Esophagus muscularis mucosa (tissue), 4 donors: ENCODE data around the gene DLX4. TPM values are rescaled to one million over a fixed set of nuclear protein-coding genes. Genes with fewer than 3 reads are reported as not detected.

Source experiments
- DNase-seq: peaks from one replicate; pipeline ENCODE4 v3.0.0-alpha.2; 2017; ENCODE audit errors: extremely low spot score
- H3K27ac ChIP-seq, 4 donors: fragments of 200-600 bp; sonication (generic); replicated peaks in 1 of 4; 1 replicate in 3 of 4; 2 replicates in 1 of 4; pipeline ENCODE4 v1.5.1; 2016 to 2019; ENCODE audit warnings: mild to moderate bottlenecking in 1 of 4
- H3K27me3 ChIP-seq, 4 donors: fragments of 200-600 bp; sonication (generic); one replicate each; pipeline versions ENCODE4 v1.5.1 to v1.6.0; 2016 to 2019
- H3K36me3 ChIP-seq, 4 donors: fragments of 200-600 bp; sonication (generic); one replicate each; pipeline ENCODE4 v1.5.1; 2016 to 2019
- H3K4me1 ChIP-seq, 4 donors: fragments of 200-600 bp; sonication (generic); one replicate each; pipeline ENCODE4 v1.5.1; 2016 to 2019
- H3K4me3 ChIP-seq, 4 donors: fragments of 200-600 bp; sonication (generic); 1 replicate in 2 of 4; 2 replicates in 2 of 4; pipeline ENCODE4 v1.5.1; 2016 to 2019; ENCODE audit warnings: mild to moderate bottlenecking in 4 of 4, moderate library complexity in 1 of 4
- H3K9me3 ChIP-seq, 4 donors: fragments of 200-600 bp; sonication (generic); 1 replicate in 3 of 4; 2 replicates in 1 of 4; pipeline ENCODE4 v1.5.1; 2016 to 2019
- CTCF ChIP-seq, 3 experiments: fragments of 200-600 bp in 2 of 3; fragments of 450-650 bp in 1 of 3; sonication (generic) in 2 of 3; IDR thresholded peaks; one replicate each; pipeline ENCODE4 v1.5.1; 2017 to 2019; ENCODE audit warnings: antibody characterized with exemption in 3 of 3, mild to moderate bottlenecking in 2 of 3, moderate library complexity in 1 of 3
- EP300 ChIP-seq: sonication (generic); formaldehyde crosslinking; IDR thresholded peaks from one replicate; pipeline ENCODE4 v1.6.1; 2017; ENCODE audit warnings: antibody characterized with exemption
- POLR2A ChIP-seq: fragments of 450-650 bp; IDR thresholded peaks from one replicate; pipeline ENCODE4 v1.6.1; 2017; ENCODE audit warnings: antibody characterized with exemption, moderate library complexity, mild to moderate bottlenecking, low read depth
- POLR2AphosphoS5 ChIP-seq, 2 donors: sonication (generic); formaldehyde crosslinking; IDR thresholded peaks; one replicate each; pipeline ENCODE4 v1.6.1; 2017; ENCODE audit warnings: antibody characterized with exemption in 2 of 2
- WGBS: methylation state at CpG from one replicate; pipeline ENCODE4 v1.1.5; 2018; 5-methylcytosine and 5-hydroxymethylcytosine counted together
- intact Hi-C: fragments of 100-400 bp; cut with DNase I; formaldehyde crosslinking; loops from one replicate; pipeline ENCODE4 v1.15.1; 2023
- total RNA-seq, 4 donors: library from RNA; depleted of rRNA; stranded (reverse); fragments of >200 nt; gene quantifications; one replicate each; pipeline versions ENCODE4 v1.1.0 to v1.2.1, GENCODE V29; 2016

DLX4 gene
- total RNA-seq, 4 donors from 2014 or later, result not detected

DNA sequence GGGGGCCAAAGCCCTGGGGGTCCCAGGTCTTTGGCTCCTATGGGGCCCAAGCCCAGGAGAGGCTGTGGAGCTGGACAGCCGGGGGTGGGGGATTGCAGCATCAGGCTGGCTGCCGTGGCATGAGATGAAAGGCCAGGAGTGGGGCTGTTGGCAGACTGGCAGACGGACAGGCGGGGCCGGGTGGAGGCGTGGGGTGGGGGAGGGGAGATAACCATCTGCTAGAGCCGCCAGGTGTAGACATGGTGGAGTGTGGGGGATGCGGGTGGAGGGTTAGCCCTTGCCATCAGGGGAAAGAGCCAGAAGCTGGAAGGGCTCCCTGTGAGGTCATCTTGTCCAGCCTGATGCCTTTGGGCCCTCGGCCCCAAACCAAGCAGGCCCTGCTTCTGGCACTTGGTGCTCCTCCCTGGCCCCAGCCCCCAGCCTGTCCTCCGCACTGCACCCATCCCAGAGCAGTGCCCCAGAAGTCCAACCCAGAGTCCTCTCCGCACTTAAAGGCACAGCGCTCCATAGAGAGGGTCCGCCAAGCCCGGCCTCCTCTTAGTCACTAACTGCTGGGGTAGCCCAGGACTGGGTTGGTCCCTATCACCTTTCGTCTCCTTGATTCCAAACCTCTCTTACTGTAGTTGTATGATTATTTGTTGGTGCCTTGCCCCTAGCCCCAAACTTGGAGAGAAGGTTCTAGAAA is 33.3 kb upstream of the DLX4 start:
- DNase-seq, result no peak
- H3K27me3 ChIP-seq, result peaks cover 0 to 64% (median 0%) of the 10 kb centered on the region in 4 donors
- 76% methylated on average over 15 of the region's 15 CpGs for WGBS

DNA sequence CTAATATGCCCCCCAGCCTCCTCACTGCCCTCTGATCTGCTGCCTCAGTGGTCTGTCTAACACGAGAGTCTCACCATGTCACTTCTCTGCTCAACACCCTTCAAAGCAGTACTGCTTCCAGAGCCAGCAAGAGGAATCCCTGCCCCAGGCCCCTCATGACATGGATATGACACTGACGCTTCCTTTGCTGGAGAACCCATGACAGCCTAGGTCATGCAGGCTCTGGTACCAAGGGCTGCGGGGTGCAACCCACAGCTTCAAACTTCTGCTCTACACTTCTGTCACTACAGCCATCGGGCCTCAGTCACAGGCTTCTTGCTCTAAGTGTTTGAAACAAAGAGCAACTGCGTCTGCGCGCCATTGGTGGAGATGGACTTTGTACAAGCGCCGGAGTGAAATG is 32.6 kb upstream of the DLX4 start:
- no peaks in the 10 kb centered on the region for H3K36me3 ChIP-seq
- no peak for TF ChIP-seq POLR2A
- TF ChIP-seq EP300, result no peak
- no peak for TF ChIP-seq POLR2AphosphoS5 (IDR thresholded peaks at IDR 0.05)
- TF ChIP-seq CTCF (IDR thresholded peaks at IDR 0.05), result no peak
- no peak overlapping the region for H3K4me3 ChIP-seq
- H3K27ac ChIP-seq, result no peak overlapping the region
- intact Hi-C loops, result no loop called here
- no peaks in the 10 kb centered on the region for H3K4me1 ChIP-seq
- 96% methylated on average over 8 of the region's 9 CpGs for WGBS
- no peaks in the 10 kb centered on the region for H3K9me3 ChIP-seq
- DNase-seq, result no peak
- peaks cover 0 to 64% (median 0%) of the 10 kb centered on the region in 4 donors for H3K27me3 ChIP-seq

More for the DNA sequence above, 33.3 kb upstream of the DLX4 start:
- Histone ChIP-seq H3K4me1 (no peaks in the 10 kb centered on the region), H3K4me3 (no peak overlapping the region), H3K9me3 (no peaks in the 10 kb centered on the region), H3K27ac (no peak overlapping the region), H3K36me3 (no peaks in the 10 kb centered on the region)
- intact Hi-C loops, result no loop called here
- TF ChIP-seq POLR2A, result no peak

DNA sequence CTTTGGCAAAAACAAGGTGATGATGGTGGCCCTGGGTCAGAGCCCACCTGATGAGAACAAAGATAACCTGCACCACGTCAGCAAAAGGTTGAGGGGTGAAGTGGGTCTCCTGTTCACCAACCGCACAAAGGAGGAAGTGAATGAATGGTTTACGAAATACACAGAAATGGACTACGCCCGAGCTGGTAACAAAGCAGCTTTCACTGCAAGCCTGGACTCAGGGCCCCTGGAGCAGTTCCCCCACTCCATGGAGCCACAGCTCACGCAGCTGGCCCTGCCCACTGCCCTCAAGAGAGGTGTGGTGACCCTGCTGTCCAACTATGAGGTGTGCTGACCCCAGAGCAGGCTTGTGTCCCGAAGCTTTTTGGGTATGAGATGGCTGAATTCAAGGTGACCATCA is 29.7 kb upstream of the DLX4 start:
- Histone ChIP-seq H3K27ac (no peak overlapping the region), H3K27me3 (peaks cover 0 to 71% (median 0%) of the 10 kb centered on the region in 4 donors), H3K4me1 (no peaks in the 10 kb centered on the region), H3K36me3 (no peaks in the 10 kb centered on the region), H3K9me3 (no peaks in the 10 kb centered on the region), H3K4me3 (no peak overlapping the region)
- 74% methylated on average over 7 of the region's 7 CpGs for WGBS
- DNase-seq, result no peak
- TF ChIP-seq CTCF (IDR thresholded peaks at IDR 0.05) (no peak), POLR2A (no peak), EP300 (no peak), POLR2AphosphoS5 (IDR thresholded peaks at IDR 0.05) (no peak)
- intact Hi-C loops, result no loop called here

DNA sequence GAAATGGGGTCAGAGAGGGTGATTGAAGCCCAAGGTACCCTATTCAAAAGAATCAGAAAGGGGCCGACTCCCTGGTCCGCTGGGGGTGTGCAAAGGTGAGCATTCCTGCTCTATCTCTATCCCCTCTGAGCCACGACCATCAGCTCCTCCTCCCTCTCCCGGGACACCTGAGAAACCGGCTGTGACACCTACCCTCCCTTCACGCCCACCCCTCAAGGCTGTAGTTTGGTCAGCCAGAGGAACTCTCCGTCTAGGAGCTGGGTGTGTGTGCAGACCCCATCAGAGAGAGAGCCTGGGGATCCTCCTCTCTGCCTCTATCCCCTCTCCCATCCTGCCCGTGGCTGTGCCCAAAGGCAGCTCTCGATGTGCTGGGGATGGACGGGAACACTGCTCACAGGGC is 27.6 kb upstream of the DLX4 start:
- WGBS, result 59% methylated on average over 10 of the region's 10 CpGs
- no peak for TF ChIP-seq POLR2A
- TF ChIP-seq EP300, result no peak
- TF ChIP-seq POLR2AphosphoS5 (IDR thresholded peaks at IDR 0.05), result no peak
- TF ChIP-seq CTCF (IDR thresholded peaks at IDR 0.05), result no peak
- peaks cover 0 to 74% (median 0%) of the 10 kb centered on the region in 4 donors for H3K27me3 ChIP-seq

GRCh38 chr17:49942947-49943346 is 26.0 kb upstream of the DLX4 start:
- TF ChIP-seq POLR2AphosphoS5 (IDR thresholded peaks at IDR 0.05), result no peak
- TF ChIP-seq POLR2A, result no peak
- TF ChIP-seq CTCF (IDR thresholded peaks at IDR 0.05), result no peak
- TF ChIP-seq EP300, result no peak
- Histone ChIP-seq H3K27ac (no peak overlapping the region), H3K27me3 (peaks cover 0 to 89% (median 0%) of the 10 kb centered on the region in 4 donors), H3K4me3 (no peak overlapping the region), H3K4me1 (no peaks in the 10 kb centered on the region), H3K9me3 (no peaks in the 10 kb centered on the region), H3K36me3 (no peaks in the 10 kb centered on the region)
- no peak for DNase-seq
- WGBS, result 81% methylated on average over 5 of the region's 5 CpGs
- intact Hi-C loops, result no loop called here

More for the DNA sequence above, 27.6 kb upstream of the DLX4 start:
- no peak for DNase-seq
- Histone ChIP-seq H3K36me3 (no peaks in the 10 kb centered on the region), H3K4me1 (no peaks in the 10 kb centered on the region), H3K4me3 (no peak overlapping the region), H3K27ac (no peak overlapping the region), H3K9me3 (no peaks in the 10 kb centered on the region)
- intact Hi-C loops, result no loop called here
